HepG2 (cell line): ENCODE measurements around the gene MYOZ1. TPM values are rescaled to one million over a fixed set of nuclear protein-coding genes. Genes with fewer than 3 reads are reported as not detected.

Source experiments
- ATAC-seq: fragments of 200-7000 bp; cut with Tn5 transposase; 3 replicates; pipeline ENCODE4 v1.9.1; 2020; ENCODE audit warnings: mild to moderate bottlenecking, moderate library complexity
- BruUV-seq: library from RNA; stranded (reverse); fragments of 400-500 nt; replicated peaks from 2 replicates; lab custom pipeline; 2021; lab: Mats Ljungman, UMichigan
- CTCF ChIA-PET: fragments of 300-600 bp; formaldehyde crosslinking; extraction: SDS; loops from one replicate; lab custom pipeline; 2021; ENCODE audit warnings: low total read pairs, inconsistent platforms, low intra/inter-chr PET ratio; lab: Yijun Ruan, JAX
- POLR2A ChIA-PET: fragments of 350-600 bp; sonication (Branson Sonifier 250); formaldehyde crosslinking; loops from one replicate; lab custom pipeline; 2020; ENCODE audit warnings: antibody characterized with exemption, inconsistent platforms; lab: Yijun Ruan, JAX
- DNase-seq: peaks from one replicate; pipeline ENCODE4 v3.0.0-alpha.2; 2015; ENCODE audit warnings: low spot score
- FAIRE-seq: peaks from 3 replicates; lab custom pipeline; 2011; peaks lifted over from hg19 to GRCh38; lab: Jason Lieb, UNC
- H2AFZ ChIP-seq: one replicate; pipeline ENCODE4 v1.6.1; 2011; ENCODE audit warnings: low read length, inconsistent platforms
- H3K27ac ChIP-seq: fragments of 300-600 bp; 3 replicates; pipeline ENCODE4 v1.8.0; 2011; ENCODE audit warnings: mixed run types, mild to moderate bottlenecking, mixed read lengths, low read length, inconsistent platforms; ENCODE audit not compliant: insufficient read depth; ENCODE audit errors: extremely low read length
- H3K27me3 ChIP-seq, 2 experiments: fragments of 200-600 bp in 1 of 2; 2 replicates in 1 of 2; 3 replicates in 1 of 2; pipeline versions ENCODE4 v1.6.0 to v1.8.0; 2011; ENCODE audit warnings: low read length in 2 of 2, mild to moderate bottlenecking in 2 of 2, moderate library complexity in 2 of 2, inconsistent platforms in 1 of 2; ENCODE audit not compliant: insufficient read depth in 2 of 2, control insufficient read depth in 1 of 2
- H3K36me3 ChIP-seq, 2 experiments: fragments of 200-600 bp in 1 of 2; replicated peaks in 1 of 2; 2 replicates in 1 of 2; 3 replicates in 1 of 2; pipeline versions ENCODE4 v1.5.1 to v1.8.0; 2011; ENCODE audit warnings: low read length in 2 of 2, inconsistent platforms in 1 of 2; ENCODE audit not compliant: insufficient read depth in 2 of 2, control insufficient read depth in 1 of 2
- H3K4me1 ChIP-seq: 2 replicates; pipeline ENCODE4 v1.5.1; 2012; ENCODE audit warnings: low read length, inconsistent platforms; ENCODE audit not compliant: insufficient read depth
- H3K4me2 ChIP-seq: 2 replicates; pipeline ENCODE4 v1.6.0; 2011; ENCODE audit warnings: low read depth, low read length, inconsistent platforms
- H3K4me3 ChIP-seq, 3 experiments: fragments of 200-600 bp in 1 of 3; sonication (generic), shearing (Covaris generic) in 1 of 3; replicated peaks in 1 of 3; 2 replicates each; pipeline ENCODE4 v1.5.1; 2011 to 2016; ENCODE audit warnings: low read length in 3 of 3, inconsistent platforms in 2 of 3, low read depth in 2 of 3, mild to moderate bottlenecking in 2 of 3, control low read depth in 1 of 3, mixed read lengths in 1 of 3; ENCODE audit not compliant: insufficient read depth in 1 of 3
- H3K79me2 ChIP-seq: one replicate; pipeline ENCODE4 v1.6.1; 2011; ENCODE audit warnings: low read length, inconsistent platforms; ENCODE audit not compliant: insufficient read depth
- H3K9ac ChIP-seq: 2 replicates; pipeline ENCODE4 v1.6.0; 2011; ENCODE audit warnings: mild to moderate bottlenecking, low read depth, low read length, inconsistent platforms; ENCODE audit not compliant: insufficient read depth
- H3K9me3 ChIP-seq: 2 replicates; pipeline ENCODE4 v1.5.1; 2012; ENCODE audit warnings: mild to moderate bottlenecking, low read length
- H4K20me1 ChIP-seq: 2 replicates; pipeline ENCODE4 v1.6.0; 2011; ENCODE audit warnings: inconsistent platforms, mild to moderate bottlenecking, low read length, moderate library complexity; ENCODE audit not compliant: insufficient read depth
- DMAP1 ChIP-seq: IDR thresholded peaks from 2 replicates; pipeline ENCODE4 v1.6.1; 2016
- KMT2A ChIP-seq: sonication (generic); formaldehyde crosslinking; IDR thresholded peaks from 2 replicates; pipeline ENCODE4 v1.4.0; 2020; ENCODE audit warnings: missing genetic modification reagents
- POLR2AphosphoS2 ChIP-seq: IDR thresholded peaks from 2 replicates; pipeline ENCODE4 v1.6.1; 2011; ENCODE audit warnings: low read depth, low read length, improper control_type of control experiment
- RFX3 ChIP-seq: IDR thresholded peaks from 2 replicates; pipeline ENCODE4 v1.6.1; 2016; ENCODE audit warnings: missing biosample characterization, missing genetic modification reagents
- SMAD9 ChIP-seq: sonication (generic); formaldehyde crosslinking; IDR thresholded peaks from 2 replicates; pipeline ENCODE4 v1.5.1; 2020; ENCODE audit warnings: mild to moderate bottlenecking, missing genetic modification reagents
- ZMAT3 ChIP-seq: sonication (generic); formaldehyde crosslinking; conservative IDR thresholded peaks from 2 replicates; pipeline ENCODE4 v1.7.0; 2021; ENCODE audit warnings: missing genetic modification reagents
- ZNF343 ChIP-seq: sonication (generic); formaldehyde crosslinking; IDR thresholded peaks from 2 replicates; pipeline ENCODE4 v1.4.0; 2020; ENCODE audit warnings: mild to moderate bottlenecking, missing genetic modification reagents
- WGBS: methylation state at CpG from one replicate; pipeline ENCODE4 v1.1.6; 2017; ENCODE audit warnings: low lambda C conversion rate; 5-methylcytosine and 5-hydroxymethylcytosine counted together
- in situ Hi-C: cut with HindIII; loops from 2 replicates; pipeline ENCODE4 v1.10.0; 2017; ENCODE audit warnings: low pct_unique_long_range_greater_than_20kb; ENCODE audit not compliant: extremely low pct_ligation_motif_present
- intact Hi-C: fragments of 100-400 bp; cut with micrococcal nuclease; formaldehyde crosslinking; loops from one replicate; pipeline ENCODE4 v1.10.0; 2022; ENCODE audit not compliant: unreplicated experiment
- polyA plus RNA-seq, 8 experiments: library from polyadenylated mRNA; depleted of rRNA in 3 of 8; stranded (reverse) in 7 of 8; unstranded in 1 of 8; fragments of >200 nt; fragmentation: Illumina TruSeq in 4 of 8; extraction: Trizol in 4 of 8; gene quantifications; 2 replicates each; pipeline versions ENCODE4 v1.2.1 to v1.2.3, GENCODE V29; 2011 to 2016; ENCODE audit warnings: low read depth in 4 of 8, missing spikeins in 1 of 8, mixed read lengths in 1 of 8; ENCODE audit not compliant: insufficient read depth in 1 of 8
- total RNA-seq, 5 experiments: library from RNA; depleted of rRNA; stranded (reverse); fragments of >200 nt; fragmentation: Illumina TruSeq; extraction: Trizol; gene quantifications; 2 replicates each; pipeline ENCODE4 v1.2.3, GENCODE V29; 2016; ENCODE audit warnings: low read depth in 1 of 5
- TF ChIP-seq, protein P1 (sequence below): sonication (generic); formaldehyde crosslinking; IDR thresholded peaks from 2 replicates; pipeline ENCODE4 v1.8.1; 2023; ENCODE audit warnings: missing genetic modification reagents, mild to moderate bottlenecking, borderline replicate concordance
- TF ChIP-seq, protein P2 (sequence below): sonication (generic); formaldehyde crosslinking; IDR thresholded peaks from 2 replicates; pipeline ENCODE4 v1.8.0; 2022; ENCODE audit warnings: mild to moderate bottlenecking, missing genetic modification reagents, borderline replicate concordance
- TF ChIP-seq, protein P3 (sequence below): sonication (generic); formaldehyde crosslinking; IDR thresholded peaks from 2 replicates; pipeline ENCODE4 v1.5.0; 2020; ENCODE audit warnings: missing genetic modification reagents
- TF ChIP-seq, protein P4 (sequence below): sonication (generic); formaldehyde crosslinking; conservative IDR thresholded peaks from 2 replicates; pipeline ENCODE4 v1.4.0; 2020; ENCODE audit warnings: missing genetic modification reagents
- TF ChIP-seq, protein P5 (sequence below): sonication (generic); formaldehyde crosslinking; IDR thresholded peaks from 2 replicates; pipeline ENCODE4 v1.9.0; 2022; ENCODE audit warnings: low read depth, missing genetic modification reagents
- TF ChIP-seq, protein P6 (sequence below): sonication (generic); formaldehyde crosslinking; IDR thresholded peaks from 2 replicates; pipeline ENCODE4 v1.4.0; 2020; ENCODE audit warnings: missing genetic modification reagents, mild to moderate bottlenecking, borderline replicate concordance

The MYOZ1 gene
- total and polyA plus RNA-seq, 2 of the 13 experiments (the other 11 are each of a cell fraction or from before 2014, with no cell fraction given): not detected

DNA sequence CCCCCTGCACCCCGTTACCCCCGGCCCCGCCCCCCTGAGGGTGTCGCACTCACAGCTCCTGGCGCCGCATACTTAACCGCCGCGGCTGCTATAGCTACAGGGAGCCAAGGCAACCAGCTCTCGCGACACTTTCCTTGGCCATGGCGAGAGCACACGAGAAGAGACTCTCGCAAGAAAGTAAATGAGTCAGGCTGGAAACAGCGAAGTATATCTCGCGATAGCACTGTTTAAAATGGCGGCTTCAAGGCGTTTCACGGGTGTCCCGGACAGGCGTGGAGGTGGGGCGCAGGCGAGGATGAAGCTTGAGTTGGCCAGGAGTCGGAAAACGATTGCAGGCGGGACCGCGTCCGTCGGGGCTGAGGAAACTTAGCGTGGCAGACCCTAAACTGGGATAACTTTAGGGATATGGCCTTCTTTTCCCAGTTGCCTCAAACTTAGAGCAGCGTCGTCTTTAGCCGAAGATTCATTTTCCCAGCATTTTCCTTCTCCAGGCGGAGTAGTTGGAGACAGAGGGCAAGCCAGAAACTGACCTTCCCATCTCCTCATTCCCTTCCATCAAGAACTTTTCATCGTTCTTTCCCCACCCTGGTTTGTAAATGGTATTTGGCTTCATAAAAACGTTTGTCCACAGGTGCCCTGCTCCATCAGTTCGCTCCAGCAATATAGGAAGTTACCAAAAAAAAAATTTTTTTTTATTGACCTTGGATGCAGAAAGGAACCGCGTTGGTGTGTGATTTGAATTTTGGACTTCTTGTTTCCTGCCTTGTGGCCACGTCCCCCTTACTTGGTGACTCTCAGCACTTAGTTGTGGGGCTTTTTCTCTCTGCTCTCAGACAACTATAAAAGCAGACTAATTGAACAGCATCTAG, 15.2 kb downstream of the MYOZ1 start:
- Histone ChIP-seq H3K4me1 (peaks cover 39% of the 10 kb centered on the region), H3K27me3 (no peaks in the 10 kb centered on the region; a peak in 1 of 5 replicates), H3K9ac (peak overlapping the region; percentile 99), H2AFZ (peak overlapping the region; percentile 82), H3K79me2 (peaks cover 23% of the 10 kb centered on the region), H4K20me1 (no peaks in the 10 kb centered on the region), H3K36me3 (no peaks in the 10 kb centered on the region), H3K4me3 (peak overlapping the region; percentile 75 to 92 (median 89)), H3K4me2 (peak overlapping the region; percentile 89), H3K9me3 (no peaks in the 10 kb centered on the region), H3K27ac (peak overlapping the region; percentile 84)
- ChIA-PET POLR2A (interaction anchor here (0.7 to 2.6 kb wide), 19 partner anchors 9 to 214 kb away, joined by 3 to 13 read pairs (median 4); partner anchors contain the start of genes PPP3CB and USP54), CTCF (no interaction called here)
- ATAC-seq: peak; percentile 96
- intact Hi-C loops (loop anchor here (2.0 to 5.0 kb wide), 2 partner anchors 39 to 214 kb away; partner anchors contain the start of gene ANXA7), in situ Hi-C loops (loop anchor here (25.0 kb wide), 1 partner anchor 364 kb away; the partner anchor contains the start of gene MRPS16)
- peak; percentile 96 for DNase-seq
- WGBS: 2% methylated on average over 42 of the region's 42 CpGs
- peak; percentile 87 for FAIRE-seq
- BruUV-seq: TSS peak; percentile 90
- TF ChIP-seq, protein P1, sequence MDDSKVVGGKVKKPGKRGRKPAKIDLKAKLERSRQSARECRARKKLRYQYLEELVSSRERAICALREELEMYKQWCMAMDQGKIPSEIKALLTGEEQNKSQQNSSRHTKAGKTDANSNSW (CRISPR knock-in tag): peak; percentile 63; the same call in 1 of the 2 replicates
- peak; percentile 89 for TF ChIP-seq RFX3 (CRISPR knock-in tag)
- TF ChIP-seq ZMAT3 (CRISPR knock-in tag): 0 out of 2 replicates have a peak, but pooled peaks have one; percentile 34
- TF ChIP-seq ZNF343 (CRISPR knock-in tag): no peak
- TF ChIP-seq KMT2A: peak; percentile 91
- no peak for TF ChIP-seq SMAD9 (CRISPR knock-in tag)
- TF ChIP-seq, protein P2, sequence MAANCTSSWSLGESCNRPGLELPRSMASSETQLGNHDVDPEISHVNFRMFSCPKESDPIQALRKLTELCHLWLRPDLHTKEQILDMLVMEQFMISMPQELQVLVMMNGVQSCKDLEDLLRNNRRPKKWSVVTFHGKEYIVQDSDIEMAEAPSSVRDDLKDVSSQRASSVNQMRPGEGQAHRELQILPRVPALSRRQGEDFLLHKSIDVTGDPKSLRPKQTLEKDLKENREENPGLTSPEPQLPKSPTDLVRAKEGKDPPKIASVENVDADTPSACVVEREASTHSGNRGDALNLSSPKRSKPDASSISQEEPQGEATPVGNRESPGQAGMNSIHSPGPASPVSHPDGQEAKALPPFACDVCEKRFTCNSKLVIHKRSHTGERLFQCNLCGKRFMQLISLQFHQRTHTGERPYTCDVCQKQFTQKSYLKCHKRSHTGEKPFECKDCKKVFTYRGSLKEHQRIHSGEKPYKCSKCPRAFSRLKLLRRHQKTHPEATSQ (CRISPR knock-in tag): 0 out of 2 replicates have a peak, but pooled peaks have one; percentile 68
- peak; percentile 89 for TF ChIP-seq DMAP1 (CRISPR knock-in tag)
- TF ChIP-seq, protein P3, sequence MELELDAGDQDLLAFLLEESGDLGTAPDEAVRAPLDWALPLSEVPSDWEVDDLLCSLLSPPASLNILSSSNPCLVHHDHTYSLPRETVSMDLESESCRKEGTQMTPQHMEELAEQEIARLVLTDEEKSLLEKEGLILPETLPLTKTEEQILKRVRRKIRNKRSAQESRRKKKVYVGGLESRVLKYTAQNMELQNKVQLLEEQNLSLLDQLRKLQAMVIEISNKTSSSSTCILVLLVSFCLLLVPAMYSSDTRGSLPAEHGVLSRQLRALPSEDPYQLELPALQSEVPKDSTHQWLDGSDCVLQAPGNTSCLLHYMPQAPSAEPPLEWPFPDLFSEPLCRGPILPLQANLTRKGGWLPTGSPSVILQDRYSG (CRISPR knock-in tag): no peak
- no peak for TF ChIP-seq POLR2AphosphoS2
- TF ChIP-seq, protein P4, sequence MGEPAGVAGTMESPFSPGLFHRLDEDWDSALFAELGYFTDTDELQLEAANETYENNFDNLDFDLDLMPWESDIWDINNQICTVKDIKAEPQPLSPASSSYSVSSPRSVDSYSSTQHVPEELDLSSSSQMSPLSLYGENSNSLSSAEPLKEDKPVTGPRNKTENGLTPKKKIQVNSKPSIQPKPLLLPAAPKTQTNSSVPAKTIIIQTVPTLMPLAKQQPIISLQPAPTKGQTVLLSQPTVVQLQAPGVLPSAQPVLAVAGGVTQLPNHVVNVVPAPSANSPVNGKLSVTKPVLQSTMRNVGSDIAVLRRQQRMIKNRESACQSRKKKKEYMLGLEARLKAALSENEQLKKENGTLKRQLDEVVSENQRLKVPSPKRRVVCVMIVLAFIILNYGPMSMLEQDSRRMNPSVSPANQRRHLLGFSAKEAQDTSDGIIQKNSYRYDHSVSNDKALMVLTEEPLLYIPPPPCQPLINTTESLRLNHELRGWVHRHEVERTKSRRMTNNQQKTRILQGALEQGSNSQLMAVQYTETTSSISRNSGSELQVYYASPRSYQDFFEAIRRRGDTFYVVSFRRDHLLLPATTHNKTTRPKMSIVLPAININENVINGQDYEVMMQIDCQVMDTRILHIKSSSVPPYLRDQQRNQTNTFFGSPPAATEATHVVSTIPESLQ (CRISPR knock-in tag): no peak
- TF ChIP-seq, protein P5, sequence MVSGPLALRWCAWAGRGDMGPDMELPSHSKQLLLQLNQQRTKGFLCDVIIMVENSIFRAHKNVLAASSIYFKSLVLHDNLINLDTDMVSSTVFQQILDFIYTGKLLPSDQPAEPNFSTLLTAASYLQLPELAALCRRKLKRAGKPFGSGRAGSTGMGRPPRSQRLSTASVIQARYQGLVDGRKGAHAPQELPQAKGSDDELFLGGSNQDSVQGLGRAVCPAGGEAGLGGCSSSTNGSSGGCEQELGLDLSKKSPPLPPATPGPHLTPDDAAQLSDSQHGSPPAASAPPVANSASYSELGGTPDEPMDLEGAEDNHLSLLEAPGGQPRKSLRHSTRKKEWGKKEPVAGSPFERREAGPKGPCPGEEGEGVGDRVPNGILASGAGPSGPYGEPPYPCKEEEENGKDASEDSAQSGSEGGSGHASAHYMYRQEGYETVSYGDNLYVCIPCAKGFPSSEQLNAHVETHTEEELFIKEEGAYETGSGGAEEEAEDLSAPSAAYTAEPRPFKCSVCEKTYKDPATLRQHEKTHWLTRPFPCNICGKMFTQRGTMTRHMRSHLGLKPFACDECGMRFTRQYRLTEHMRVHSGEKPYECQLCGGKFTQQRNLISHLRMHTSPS: no peak
- TF ChIP-seq, protein P6, sequence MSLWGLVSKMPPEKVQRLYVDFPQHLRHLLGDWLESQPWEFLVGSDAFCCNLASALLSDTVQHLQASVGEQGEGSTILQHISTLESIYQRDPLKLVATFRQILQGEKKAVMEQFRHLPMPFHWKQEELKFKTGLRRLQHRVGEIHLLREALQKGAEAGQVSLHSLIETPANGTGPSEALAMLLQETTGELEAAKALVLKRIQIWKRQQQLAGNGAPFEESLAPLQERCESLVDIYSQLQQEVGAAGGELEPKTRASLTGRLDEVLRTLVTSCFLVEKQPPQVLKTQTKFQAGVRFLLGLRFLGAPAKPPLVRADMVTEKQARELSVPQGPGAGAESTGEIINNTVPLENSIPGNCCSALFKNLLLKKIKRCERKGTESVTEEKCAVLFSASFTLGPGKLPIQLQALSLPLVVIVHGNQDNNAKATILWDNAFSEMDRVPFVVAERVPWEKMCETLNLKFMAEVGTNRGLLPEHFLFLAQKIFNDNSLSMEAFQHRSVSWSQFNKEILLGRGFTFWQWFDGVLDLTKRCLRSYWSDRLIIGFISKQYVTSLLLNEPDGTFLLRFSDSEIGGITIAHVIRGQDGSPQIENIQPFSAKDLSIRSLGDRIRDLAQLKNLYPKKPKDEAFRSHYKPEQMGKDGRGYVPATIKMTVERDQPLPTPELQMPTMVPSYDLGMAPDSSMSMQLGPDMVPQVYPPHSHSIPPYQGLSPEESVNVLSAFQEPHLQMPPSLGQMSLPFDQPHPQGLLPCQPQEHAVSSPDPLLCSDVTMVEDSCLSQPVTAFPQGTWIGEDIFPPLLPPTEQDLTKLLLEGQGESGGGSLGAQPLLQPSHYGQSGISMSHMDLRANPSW (CRISPR knock-in tag): no peak
